Liver (tissue), 9 donors: ENCODE results near the gene CISD1. TPM values are rescaled to one million over a fixed set of nuclear protein-coding genes. Genes with fewer than 3 reads are reported as not detected.

Source experiments
- DNase-seq: peaks from one replicate; pipeline ENCODE4 v3.0.0-alpha.2; 2017; ENCODE audit warnings: low spot score
- H3K27ac ChIP-seq, 2 donors: one replicate each; pipeline ENCODE4 v1.7.0; 2013; ENCODE audit warnings: inconsistent platforms in 2 of 2, low read length in 2 of 2, control low read depth in 1 of 2, low read depth in 1 of 2, mild to moderate bottlenecking in 1 of 2
- H3K27me3 ChIP-seq, 4 donors: one replicate each; pipeline versions ENCODE4 v1.6.1 to v1.7.0; 2013; ENCODE audit warnings: low read length in 3 of 4, inconsistent platforms in 1 of 4, mild to moderate bottlenecking in 1 of 4, moderate library complexity in 1 of 4; ENCODE audit not compliant: control insufficient read depth in 4 of 4, insufficient read depth in 4 of 4
- H3K36me3 ChIP-seq, 4 donors: one replicate each; pipeline versions ENCODE4 v1.6.1 to v1.7.0; 2013; ENCODE audit warnings: low read length in 3 of 4, mild to moderate bottlenecking in 3 of 4, low read depth in 1 of 4, moderate library complexity in 1 of 4; ENCODE audit not compliant: control insufficient read depth in 4 of 4, insufficient read depth in 3 of 4
- H3K4me1 ChIP-seq, 4 donors: one replicate each; pipeline versions ENCODE4 v1.6.1 to v1.7.0; 2013; ENCODE audit warnings: low read length in 3 of 4, mild to moderate bottlenecking in 3 of 4, moderate library complexity in 1 of 4; ENCODE audit not compliant: control insufficient read depth in 4 of 4, insufficient read depth in 4 of 4
- H3K4me3 ChIP-seq, 3 donors: one replicate each; pipeline versions ENCODE4 v1.6.1 to v1.7.0; 2013; ENCODE audit warnings: low read length in 3 of 3, control low read depth in 1 of 3, low read depth in 1 of 3, mild to moderate bottlenecking in 1 of 3
- H3K9ac ChIP-seq, 2 donors: one replicate each; pipeline ENCODE4 v1.7.0; 2013; ENCODE audit warnings: low read length in 2 of 2, mild to moderate bottlenecking in 2 of 2, moderate library complexity in 2 of 2, control low read depth in 1 of 2, low read depth in 1 of 2
- H3K9me3 ChIP-seq, 4 donors: one replicate each; pipeline versions ENCODE4 v1.6.1 to v1.7.0; 2013; ENCODE audit warnings: low read length in 3 of 4; ENCODE audit not compliant: control insufficient read depth in 4 of 4
- CTCF ChIP-seq: fragments of 150-350 bp; IDR thresholded peaks from 2 replicates; pipeline ENCODE4 v1.5.1; 2017; ENCODE audit warnings: improper control_type of control experiment, low read depth, low read length; ENCODE audit not compliant: missing input control
- EGR1 ChIP-seq, 2 donors: IDR thresholded peaks; 2 replicates each; pipeline ENCODE4 v1.6.1; 2016 to 2018; ENCODE audit warnings: antibody characterized with exemption in 2 of 2, low read depth in 2 of 2
- FOXA1 ChIP-seq: IDR thresholded peaks from 2 replicates; pipeline ENCODE4 v1.6.1; 2016; ENCODE audit warnings: antibody characterized with exemption
- FOXA2 ChIP-seq: IDR thresholded peaks from 2 replicates; pipeline ENCODE4 v1.6.1; 2016; ENCODE audit warnings: antibody characterized with exemption
- HNF4A ChIP-seq, 2 donors: conservative IDR thresholded peaks; 2 replicates each; pipeline ENCODE4 v1.6.1; 2016; ENCODE audit warnings: antibody characterized with exemption in 2 of 2, mild to moderate bottlenecking in 2 of 2
- HNF4G ChIP-seq: IDR thresholded peaks from 2 replicates; pipeline ENCODE4 v1.6.1; 2016; ENCODE audit warnings: antibody characterized with exemption
- JUND ChIP-seq, 2 donors: IDR thresholded peaks; 2 replicates each; pipeline ENCODE4 v1.6.1; 2016; ENCODE audit warnings: antibody characterized with exemption in 2 of 2
- NR2F2 ChIP-seq: IDR thresholded peaks from 2 replicates; pipeline ENCODE4 v1.6.1; 2016; ENCODE audit warnings: antibody characterized with exemption
- RXRA ChIP-seq, 2 donors: IDR thresholded peaks; 2 replicates each; pipeline ENCODE4 v1.6.1; 2017 to 2018; ENCODE audit warnings: antibody characterized with exemption in 2 of 2, mild to moderate bottlenecking in 1 of 2
- SP1 ChIP-seq: IDR thresholded peaks from 2 replicates; pipeline ENCODE4 v1.6.1; 2018; ENCODE audit warnings: antibody characterized with exemption, mild to moderate bottlenecking
- TAF1 ChIP-seq: conservative IDR thresholded peaks from 2 replicates; pipeline ENCODE4 v1.6.1; 2016; ENCODE audit warnings: antibody characterized with exemption, mild to moderate bottlenecking
- YY1 ChIP-seq: IDR thresholded peaks from 2 replicates; pipeline ENCODE4 v1.6.1; 2016; ENCODE audit warnings: antibody characterized with exemption, mild to moderate bottlenecking
- WGBS: extraction: QIAGEN DNeasy Blood & Tissue Kit; methylation state at CpG from one replicate; pipeline ENCODE4 v1.1.7; 2013; 5-methylcytosine and 5-hydroxymethylcytosine counted together
- polyA plus RNA-seq, 2 donors: library from polyadenylated mRNA; stranded (reverse) in 1 of 2; unstranded in 1 of 2; fragments of 200-250 nt in 1 of 2; fragments of >200 nt in 1 of 2; fragmentation: Nextera tagmentation in 1 of 2; extraction: Ambion mirVana in 1 of 2; gene quantifications; one replicate each; pipeline versions ENCODE4 v1.2.1 to v1.2.3, GENCODE V29; 2013 to 2015
- total RNA-seq, 2 donors: library from RNA; depleted of rRNA; stranded (reverse); fragments of >200 nt; gene quantifications; one replicate each; pipeline ENCODE4 v1.2.3, GENCODE V29; 2014
- TF ChIP-seq, protein P1 (sequence below): IDR thresholded peaks from 2 replicates; pipeline ENCODE4 v1.6.1; 2016; ENCODE audit warnings: antibody characterized with exemption
- TF ChIP-seq, protein P2 (sequence below): IDR thresholded peaks from 2 replicates; pipeline ENCODE4 v1.6.1; 2016; ENCODE audit warnings: antibody characterized with exemption
- TF ChIP-seq, protein P3 (sequence below): IDR thresholded peaks from 2 replicates; pipeline ENCODE4 v1.6.1; 2016; ENCODE audit warnings: antibody characterized with exemption, mild to moderate bottlenecking
- TF ChIP-seq, protein P4 (sequence below): IDR thresholded peaks from 2 replicates; pipeline ENCODE4 v1.6.1; 2016; ENCODE audit warnings: antibody characterized with exemption
- donor health status: healthy.
- donor health status: healthy.
- donor health status: healthy.
- donor health status: healthy.
- donor health status: healthy.

The CISD1 gene
- total and polyA plus RNA-seq, 4 donors: 8.5 to 141 (median 15.5) TPM

DNA sequence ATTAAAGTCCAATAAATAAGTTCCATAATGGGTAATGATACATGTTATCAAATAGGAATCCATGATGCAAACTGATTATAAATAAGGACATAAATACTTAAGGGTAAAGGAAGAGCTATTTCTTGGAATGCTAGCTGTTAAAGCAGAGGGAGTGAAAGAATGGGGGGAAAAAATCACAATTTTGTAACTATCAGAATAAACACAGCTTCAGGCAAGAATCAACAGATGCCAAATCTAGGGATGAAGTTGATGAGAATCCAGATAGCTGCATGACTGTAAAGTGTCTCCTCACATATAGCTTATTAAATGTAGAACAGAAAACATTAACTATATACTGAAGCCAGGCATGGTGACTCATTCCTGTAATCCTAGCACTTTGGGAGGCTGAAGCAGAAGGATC lies 6.2 kb upstream of the CISD1 start:
- Histone ChIP-seq H3K27me3 (no peaks in the 10 kb centered on the region), H3K36me3 (no peaks in the 10 kb centered on the region), H3K4me3 (no peak overlapping the region), H3K4me1 (peaks cover 2 to 15% (median 11%) of the 10 kb centered on the region in 4 donors), H3K9ac (no peak overlapping the region), H3K27ac (no peak overlapping the region), H3K9me3 (no peaks in the 10 kb centered on the region)
- DNase-seq: no peak
- TF ChIP-seq NR2F2: no peak
- TF ChIP-seq, protein P1, sequence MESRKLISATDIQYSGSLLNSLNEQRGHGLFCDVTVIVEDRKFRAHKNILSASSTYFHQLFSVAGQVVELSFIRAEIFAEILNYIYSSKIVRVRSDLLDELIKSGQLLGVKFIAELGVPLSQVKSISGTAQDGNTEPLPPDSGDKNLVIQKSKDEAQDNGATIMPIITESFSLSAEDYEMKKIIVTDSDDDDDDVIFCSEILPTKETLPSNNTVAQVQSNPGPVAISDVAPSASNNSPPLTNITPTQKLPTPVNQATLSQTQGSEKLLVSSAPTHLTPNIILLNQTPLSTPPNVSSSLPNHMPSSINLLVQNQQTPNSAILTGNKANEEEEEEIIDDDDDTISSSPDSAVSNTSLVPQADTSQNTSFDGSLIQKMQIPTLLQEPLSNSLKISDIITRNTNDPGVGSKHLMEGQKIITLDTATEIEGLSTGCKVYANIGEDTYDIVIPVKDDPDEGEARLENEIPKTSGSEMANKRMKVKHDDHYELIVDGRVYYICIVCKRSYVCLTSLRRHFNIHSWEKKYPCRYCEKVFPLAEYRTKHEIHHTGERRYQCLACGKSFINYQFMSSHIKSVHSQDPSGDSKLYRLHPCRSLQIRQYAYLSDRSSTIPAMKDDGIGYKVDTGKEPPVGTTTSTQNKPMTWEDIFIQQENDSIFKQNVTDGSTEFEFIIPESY: no peak
- no peak for TF ChIP-seq FOXA1
- no peak for TF ChIP-seq YY1
- no peak for TF ChIP-seq FOXA2
- TF ChIP-seq RXRA (IDR thresholded peaks at IDR 0.05): no peak

DNA sequence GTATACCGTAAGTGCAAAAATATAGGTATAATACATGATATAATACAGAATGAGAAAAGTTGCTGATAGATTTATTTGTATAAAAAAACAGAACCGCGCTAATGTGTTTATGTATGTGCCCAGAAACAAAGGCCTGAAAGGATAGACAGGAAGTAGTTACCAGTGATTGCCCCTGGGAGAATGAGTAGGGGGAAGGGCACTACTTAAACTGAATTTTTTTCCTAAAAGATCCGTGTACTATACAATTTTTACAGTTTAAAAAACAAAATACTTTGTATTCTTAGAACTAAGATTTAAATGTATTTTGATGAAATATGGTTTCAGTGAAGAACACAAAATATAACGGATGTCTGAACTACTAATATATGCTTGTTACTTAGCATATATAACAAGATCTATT lies 4.2 kb upstream of the CISD1 start:
- Histone ChIP-seq H3K27me3 (no peaks in the 10 kb centered on the region), H3K27ac (no peak overlapping the region), H3K4me3 (no peak overlapping the region), H3K9ac (no peak overlapping the region), H3K4me1 (peaks cover 2 to 19% (median 11%) of the 10 kb centered on the region in 4 donors), H3K36me3 (no peaks in the 10 kb centered on the region), H3K9me3 (no peaks in the 10 kb centered on the region)
- 64% methylated on average over 5 of the region's 5 CpGs for WGBS
- no peak for DNase-seq
- TF ChIP-seq SP1 (no peak), RXRA (IDR thresholded peaks at IDR 0.05) (no peak), YY1 (no peak), FOXA1 (no peak), EGR1 (IDR thresholded peaks at IDR 0.05; ENCODE audit: low read depth in 2 of 2) (no peak), TAF1 (no peak), FOXA2 (no peak)
- TF ChIP-seq, protein P2, sequence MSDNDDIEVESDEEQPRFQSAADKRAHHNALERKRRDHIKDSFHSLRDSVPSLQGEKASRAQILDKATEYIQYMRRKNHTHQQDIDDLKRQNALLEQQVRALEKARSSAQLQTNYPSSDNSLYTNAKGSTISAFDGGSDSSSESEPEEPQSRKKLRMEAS: no peak
- TF ChIP-seq, protein P1: no peak

DNA sequence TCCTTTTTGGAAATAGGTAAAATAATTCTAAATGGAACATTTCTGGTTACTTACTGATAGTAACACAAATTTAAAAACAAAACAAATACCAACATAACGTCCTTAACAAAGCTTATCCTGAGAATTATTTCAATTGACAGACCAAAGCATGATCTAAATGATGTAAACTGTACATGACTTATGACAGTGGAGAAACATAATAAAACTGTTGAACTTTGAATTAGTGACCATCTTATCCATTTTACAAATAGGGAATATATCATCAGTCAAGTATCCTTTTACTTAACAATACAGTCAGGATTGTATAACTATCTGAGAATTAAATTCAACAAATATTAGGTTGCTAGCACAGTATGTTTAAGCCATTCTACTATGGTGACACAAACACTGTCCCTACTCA lies 3.7 kb upstream of the CISD1 start:
- TF ChIP-seq JUND (IDR thresholded peaks at IDR 0.05) (no peak), CTCF (no peak), FOXA1 (no peak), TAF1 (no peak), HNF4A (conservative IDR thresholded peaks at IDR 0.05) (no peak), EGR1 (IDR thresholded peaks at IDR 0.05; ENCODE audit: low read depth in 2 of 2) (no peak), HNF4G (no peak)
- TF ChIP-seq, protein P2: no peak
- TF ChIP-seq, protein P3, sequence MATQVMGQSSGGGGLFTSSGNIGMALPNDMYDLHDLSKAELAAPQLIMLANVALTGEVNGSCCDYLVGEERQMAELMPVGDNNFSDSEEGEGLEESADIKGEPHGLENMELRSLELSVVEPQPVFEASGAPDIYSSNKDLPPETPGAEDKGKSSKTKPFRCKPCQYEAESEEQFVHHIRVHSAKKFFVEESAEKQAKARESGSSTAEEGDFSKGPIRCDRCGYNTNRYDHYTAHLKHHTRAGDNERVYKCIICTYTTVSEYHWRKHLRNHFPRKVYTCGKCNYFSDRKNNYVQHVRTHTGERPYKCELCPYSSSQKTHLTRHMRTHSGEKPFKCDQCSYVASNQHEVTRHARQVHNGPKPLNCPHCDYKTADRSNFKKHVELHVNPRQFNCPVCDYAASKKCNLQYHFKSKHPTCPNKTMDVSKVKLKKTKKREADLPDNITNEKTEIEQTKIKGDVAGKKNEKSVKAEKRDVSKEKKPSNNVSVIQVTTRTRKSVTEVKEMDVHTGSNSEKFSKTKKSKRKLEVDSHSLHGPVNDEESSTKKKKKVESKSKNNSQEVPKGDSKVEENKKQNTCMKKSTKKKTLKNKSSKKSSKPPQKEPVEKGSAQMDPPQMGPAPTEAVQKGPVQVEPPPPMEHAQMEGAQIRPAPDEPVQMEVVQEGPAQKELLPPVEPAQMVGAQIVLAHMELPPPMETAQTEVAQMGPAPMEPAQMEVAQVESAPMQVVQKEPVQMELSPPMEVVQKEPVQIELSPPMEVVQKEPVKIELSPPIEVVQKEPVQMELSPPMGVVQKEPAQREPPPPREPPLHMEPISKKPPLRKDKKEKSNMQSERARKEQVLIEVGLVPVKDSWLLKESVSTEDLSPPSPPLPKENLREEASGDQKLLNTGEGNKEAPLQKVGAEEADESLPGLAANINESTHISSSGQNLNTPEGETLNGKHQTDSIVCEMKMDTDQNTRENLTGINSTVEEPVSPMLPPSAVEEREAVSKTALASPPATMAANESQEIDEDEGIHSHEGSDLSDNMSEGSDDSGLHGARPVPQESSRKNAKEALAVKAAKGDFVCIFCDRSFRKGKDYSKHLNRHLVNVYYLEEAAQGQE: no peak
- TF ChIP-seq, protein P4, sequence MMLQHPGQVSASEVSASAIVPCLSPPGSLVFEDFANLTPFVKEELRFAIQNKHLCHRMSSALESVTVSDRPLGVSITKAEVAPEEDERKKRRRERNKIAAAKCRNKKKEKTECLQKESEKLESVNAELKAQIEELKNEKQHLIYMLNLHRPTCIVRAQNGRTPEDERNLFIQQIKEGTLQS: no peak
- Histone ChIP-seq H3K9ac (no peak overlapping the region), H3K4me1 (peaks cover 2 to 19% (median 13%) of the 10 kb centered on the region in 4 donors), H3K36me3 (no peaks in the 10 kb centered on the region), H3K27ac (peak overlapping the region; percentile 21 to 98), H3K4me3 (no peak overlapping the region), H3K27me3 (no peaks in the 10 kb centered on the region), H3K9me3 (no peaks in the 10 kb centered on the region)
- no peak for DNase-seq
- 24% methylated on average over 1 of the region's 1 CpG for WGBS
